A673 (cell line): ENCODE measurements around the gene INCA1. TPM values are rescaled to one million over a fixed set of nuclear protein-coding genes. Genes with fewer than 3 reads are reported as not detected.

ENCODE experiments used
- BruUV-seq: library from RNA; stranded (reverse); fragments of 400-500 nt; replicated peaks from 2 replicates; lab custom pipeline; 2021; lab: Mats Ljungman, UMichigan
- CTCF ChIA-PET: fragments of 300-600 bp; sonication (Branson Sonifier 250); formaldehyde crosslinking; loops from one replicate; lab custom pipeline; 2022; ENCODE audit warnings: antibody characterized with exemption; lab: Charles Lee
- POLR2A ChIA-PET: fragments of 300-600 bp; sonication (Branson Sonifier 250); formaldehyde crosslinking; loops from one replicate; lab custom pipeline; 2022; ENCODE audit warnings: antibody characterized with exemption; ENCODE audit not compliant: low non-redundant PET; lab: Charles Lee
- DNase-seq: peaks from one replicate; pipeline ENCODE4 v3.0.0-alpha.2; 2015; ENCODE audit warnings: low spot score
- H3K27ac ChIP-seq: fragments of 200-600 bp; sonication (generic); 2 replicates; pipeline ENCODE4 v1.5.1; 2016; ENCODE audit warnings: mixed run types, low read depth, mild to moderate bottlenecking, mixed read lengths, antibody characterized with exemption, low read length; ENCODE audit not compliant: poor library complexity, severe bottlenecking
- H3K27me3 ChIP-seq: fragments of 200-600 bp; sonication (generic); replicated peaks from 2 replicates; pipeline ENCODE4 v1.6.1; 2017; ENCODE audit warnings: mixed run types, low read depth, mild to moderate bottlenecking, mixed read lengths, antibody characterized with exemption, low read length; ENCODE audit not compliant: insufficient read depth, poor library complexity
- H3K36me3 ChIP-seq: fragments of 200-600 bp; sonication (generic); 2 replicates; pipeline ENCODE4 v1.6.1; 2016; ENCODE audit warnings: mixed run types, mild to moderate bottlenecking, mixed read lengths, antibody characterized with exemption, low read length; ENCODE audit not compliant: insufficient read depth, poor library complexity, severe bottlenecking
- H3K4me1 ChIP-seq: fragments of 200-600 bp; sonication (generic); 2 replicates; pipeline ENCODE4 v1.6.1; 2017; ENCODE audit warnings: mixed run types, mild to moderate bottlenecking, mixed read lengths, antibody characterized with exemption, low read length; ENCODE audit not compliant: insufficient read depth, poor library complexity, severe bottlenecking
- H3K4me3 ChIP-seq: fragments of 200-600 bp; sonication (generic); 2 replicates; pipeline ENCODE4 v1.5.1; 2016; ENCODE audit warnings: low read depth, mixed run types, mild to moderate bottlenecking, mixed read lengths, low read length; ENCODE audit not compliant: poor library complexity, severe bottlenecking
- H3K9me3 ChIP-seq: fragments of 200-600 bp; sonication (generic); 2 replicates; pipeline ENCODE4 v1.6.1; 2016; ENCODE audit warnings: mixed run types, low read depth, mild to moderate bottlenecking, mixed read lengths, antibody characterized with exemption, low read length; ENCODE audit not compliant: poor library complexity, severe bottlenecking
- EZH2 ChIP-seq: fragments of 200-600 bp; sonication (generic); IDR thresholded peaks from 2 replicates; pipeline ENCODE4 v1.6.1; 2017; ENCODE audit warnings: borderline replicate concordance, low read depth, mild to moderate bottlenecking, mixed read lengths, antibody characterized with exemption, low read length; ENCODE audit not compliant: poor library complexity, severe bottlenecking
- intact Hi-C: fragments of 100-400 bp; cut with micrococcal nuclease; formaldehyde crosslinking; loops from one replicate; pipeline ENCODE4 v1.10.0; 2022; ENCODE audit not compliant: unreplicated experiment
- total RNA-seq: library from RNA; stranded (reverse); gene quantifications from 2 replicates; pipeline ENCODE4 v1.2.3, GENCODE V29; 2021
- TF ChIP-seq, protein P1 (sequence below): fragments of 300-800, 200-600 bp; sonication (generic); conservative IDR thresholded peaks from 2 replicates; pipeline ENCODE4 v1.5.1; 2017; ENCODE audit warnings: low read depth, mild to moderate bottlenecking, antibody characterized with exemption, low read length, moderate library complexity, mixed read lengths

The INCA1 gene
- total RNA-seq, 1 experiment from 2014 or later, result 0.62 TPM

- ChIA-PET POLR2A (no interaction called here), CTCF (interaction anchor here (0.5 to 0.6 kb wide), 2 partner anchors 10 to 37 kb away, joined by 3 to 7 read pairs; partner anchors contain the start of gene KIF1C)
- TF ChIP-seq EZH2, result no peak
- TF ChIP-seq, protein P1, sequence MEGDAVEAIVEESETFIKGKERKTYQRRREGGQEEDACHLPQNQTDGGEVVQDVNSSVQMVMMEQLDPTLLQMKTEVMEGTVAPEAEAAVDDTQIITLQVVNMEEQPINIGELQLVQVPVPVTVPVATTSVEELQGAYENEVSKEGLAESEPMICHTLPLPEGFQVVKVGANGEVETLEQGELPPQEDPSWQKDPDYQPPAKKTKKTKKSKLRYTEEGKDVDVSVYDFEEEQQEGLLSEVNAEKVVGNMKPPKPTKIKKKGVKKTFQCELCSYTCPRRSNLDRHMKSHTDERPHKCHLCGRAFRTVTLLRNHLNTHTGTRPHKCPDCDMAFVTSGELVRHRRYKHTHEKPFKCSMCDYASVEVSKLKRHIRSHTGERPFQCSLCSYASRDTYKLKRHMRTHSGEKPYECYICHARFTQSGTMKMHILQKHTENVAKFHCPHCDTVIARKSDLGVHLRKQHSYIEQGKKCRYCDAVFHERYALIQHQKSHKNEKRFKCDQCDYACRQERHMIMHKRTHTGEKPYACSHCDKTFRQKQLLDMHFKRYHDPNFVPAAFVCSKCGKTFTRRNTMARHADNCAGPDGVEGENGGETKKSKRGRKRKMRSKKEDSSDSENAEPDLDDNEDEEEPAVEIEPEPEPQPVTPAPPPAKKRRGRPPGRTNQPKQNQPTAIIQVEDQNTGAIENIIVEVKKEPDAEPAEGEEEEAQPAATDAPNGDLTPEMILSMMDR, result no peak
- Histone ChIP-seq H3K4me1 (peaks cover 4% of the 10 kb centered on the region), H3K27me3 (no peaks in the 10 kb centered on the region), H3K4me3 (no peak overlapping the region), H3K9me3 (no peaks in the 10 kb centered on the region), H3K36me3 (no peaks in the 10 kb centered on the region), H3K27ac (no peak overlapping the region)
- DNase-seq, result no peak
- intact Hi-C loops, result no loop called here
- no TSS peak for BruUV-seq
Measured at GRCh38 chr17:5034651-5035050, 37.3 kb upstream of the INCA1 start.

DNA sequence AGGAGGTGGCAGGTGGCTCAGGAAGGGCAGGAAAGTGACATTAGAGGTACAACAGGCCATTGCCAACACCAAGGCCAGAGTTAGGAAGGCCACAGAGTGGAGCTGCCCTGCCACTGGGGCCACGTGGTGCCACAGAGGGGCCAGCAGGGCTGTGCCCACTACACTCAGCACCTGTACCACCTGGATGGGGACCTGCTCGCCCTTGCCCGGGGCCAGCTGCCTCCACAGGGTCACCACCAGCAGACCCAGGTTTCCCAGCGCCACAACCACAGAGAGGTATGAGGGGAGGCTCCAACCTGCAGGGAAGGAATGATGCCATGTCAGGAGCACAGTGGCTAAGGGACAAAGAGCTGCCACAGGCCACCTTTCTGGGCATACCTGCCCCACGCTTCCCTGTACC, 36.7 kb upstream of the INCA1 start:
- no TSS peak for BruUV-seq
- H3K9me3 ChIP-seq, result no peaks in the 10 kb centered on the region
- ChIA-PET POLR2A (no interaction called here), CTCF (interaction anchor here (0.5 kb wide), 1 partner anchor 9 kb away, joined by 3 read pairs; no protein-coding TSS in a partner anchor)
- H3K27me3 ChIP-seq, result no peaks in the 10 kb centered on the region
- no peak for TF ChIP-seq EZH2
- TF ChIP-seq, protein P1, result no peak
- intact Hi-C loops, result no loop called here
- no peak overlapping the region for H3K4me3 ChIP-seq
- no peaks in the 10 kb centered on the region for H3K36me3 ChIP-seq
- DNase-seq, result no peak
- H3K4me1 ChIP-seq, result peaks cover 4% of the 10 kb centered on the region
- H3K27ac ChIP-seq, result no peak overlapping the region

DNA sequence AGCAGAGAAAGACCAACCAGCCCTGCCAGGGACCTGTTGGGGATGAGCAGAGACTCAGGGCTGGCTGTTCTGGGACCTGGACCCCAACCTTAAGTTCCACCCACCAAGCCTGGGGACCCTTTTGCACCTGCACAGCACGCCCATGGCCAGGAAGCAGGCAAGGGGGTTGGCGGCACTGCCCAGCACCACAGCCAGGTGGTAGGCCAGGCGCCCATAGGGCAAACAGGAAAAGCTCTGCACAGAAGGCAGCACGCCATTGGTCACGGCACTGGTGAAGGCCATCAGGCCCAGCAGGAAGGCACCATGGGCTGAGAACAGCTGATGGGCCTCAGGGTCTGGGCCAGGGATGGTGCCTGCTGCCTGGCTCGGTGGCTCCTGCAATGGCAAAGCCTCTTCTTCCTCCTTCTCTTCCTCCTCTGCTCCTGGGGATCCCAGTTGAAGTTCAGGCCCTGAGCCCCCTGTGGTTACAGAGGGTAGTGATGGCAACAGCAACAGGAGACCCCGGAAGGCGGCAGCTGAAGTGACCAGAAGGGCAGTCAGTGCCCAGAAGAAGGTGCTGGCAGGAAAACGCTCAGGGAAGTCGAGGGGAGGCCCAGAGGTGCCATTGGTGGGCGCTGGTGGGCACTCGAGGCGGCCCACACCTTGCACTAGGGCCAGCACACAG, 36.2 kb upstream of the INCA1 start:
- BruUV-seq, result no TSS peak

More for the DNA sequence above, 36.2 kb upstream of the INCA1 start:
- Histone ChIP-seq H3K4me1 (peaks cover 4% of the 10 kb centered on the region), H3K27ac (no peak overlapping the region), H3K27me3 (no peaks in the 10 kb centered on the region), H3K9me3 (no peaks in the 10 kb centered on the region), H3K36me3 (no peaks in the 10 kb centered on the region), H3K4me3 (no peak overlapping the region)
- DNase-seq, result no peak
- intact Hi-C loops, result no loop called here
- POLR2A ChIA-PET, result no interaction called here
- CTCF ChIA-PET, result no interaction called here
- TF ChIP-seq, protein P1, result no peak
- TF ChIP-seq EZH2, result no peak
